ENCODE data around the gene ANKS3.

The ANKS3 gene, protein sequence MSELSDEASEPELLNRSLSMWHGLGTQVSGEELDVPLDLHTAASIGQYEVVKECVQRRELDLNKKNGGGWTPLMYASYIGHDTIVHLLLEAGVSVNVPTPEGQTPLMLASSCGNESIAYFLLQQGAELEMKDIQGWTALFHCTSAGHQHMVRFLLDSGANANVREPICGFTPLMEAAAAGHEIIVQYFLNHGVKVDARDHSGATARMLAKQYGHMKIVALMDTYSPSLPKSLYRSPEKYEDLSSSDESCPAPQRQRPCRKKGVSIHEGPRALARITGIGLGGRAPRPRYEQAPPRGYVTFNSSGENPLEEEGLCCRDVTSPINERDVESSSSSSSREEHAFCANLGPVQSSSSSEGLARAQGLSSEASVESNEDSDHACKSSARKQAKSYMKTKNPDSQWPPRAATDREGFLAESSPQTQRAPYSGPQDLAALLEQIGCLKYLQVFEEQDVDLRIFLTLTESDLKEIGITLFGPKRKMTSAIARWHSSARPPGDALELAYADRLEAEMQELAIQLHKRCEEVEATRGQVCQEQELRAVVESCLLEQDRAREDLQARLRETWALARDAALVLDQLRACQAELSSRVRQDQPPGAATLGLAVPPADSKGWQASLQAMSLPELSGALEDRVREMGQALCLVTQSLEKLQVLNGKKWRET

DNA sequence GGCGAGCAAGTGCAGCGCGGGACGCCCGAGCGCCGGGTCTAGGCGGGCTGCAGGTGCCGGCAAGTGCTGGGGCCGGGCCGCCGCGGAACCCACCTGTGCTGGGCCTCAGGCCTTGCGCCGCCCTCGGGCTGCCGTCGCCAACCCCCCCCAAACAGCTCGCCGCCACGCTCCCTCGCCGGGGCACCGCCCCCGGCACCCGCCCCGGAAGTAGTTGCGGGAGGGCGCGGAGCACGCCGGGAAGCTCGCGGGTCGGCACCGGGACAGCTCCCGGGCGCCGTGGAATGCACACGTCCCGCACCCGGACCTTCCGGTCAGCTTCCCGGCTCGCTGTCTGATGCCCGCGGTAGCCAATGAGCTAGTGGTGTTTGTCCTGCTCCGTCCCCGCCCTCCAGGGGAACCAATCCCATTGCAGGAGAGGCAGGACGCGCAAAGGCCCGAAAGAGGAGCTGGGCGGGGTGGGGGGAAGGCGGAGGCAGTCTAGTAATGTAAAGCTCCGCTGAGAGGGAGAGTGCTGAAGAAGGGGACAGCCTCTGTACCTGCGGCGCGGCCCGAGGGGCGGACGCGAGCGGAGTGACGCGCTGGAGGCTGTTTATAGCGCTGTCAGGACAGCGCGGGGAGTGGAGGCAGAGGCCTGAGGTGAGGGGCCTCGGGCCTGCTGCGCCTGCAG, at the start of gene ANKS3, which contains the start of gene DNAAF8:
Gene ANKS3, minus strand, starts transcription at position 209 of the 667 bp plus-strand sequence. CDS start 4,122 bp downstream, outside the sequence.
Gene DNAAF8, plus strand, starts transcription at position 475 of the 667 bp plus-strand sequence. CDS start 1,978 bp downstream, outside the sequence.
- H3K4me3 ChIP-seq (ENCODE audit: low read length): peak within 1 kb of the TSS; percentile 98
- TF ChIP-seq, protein P1, sequence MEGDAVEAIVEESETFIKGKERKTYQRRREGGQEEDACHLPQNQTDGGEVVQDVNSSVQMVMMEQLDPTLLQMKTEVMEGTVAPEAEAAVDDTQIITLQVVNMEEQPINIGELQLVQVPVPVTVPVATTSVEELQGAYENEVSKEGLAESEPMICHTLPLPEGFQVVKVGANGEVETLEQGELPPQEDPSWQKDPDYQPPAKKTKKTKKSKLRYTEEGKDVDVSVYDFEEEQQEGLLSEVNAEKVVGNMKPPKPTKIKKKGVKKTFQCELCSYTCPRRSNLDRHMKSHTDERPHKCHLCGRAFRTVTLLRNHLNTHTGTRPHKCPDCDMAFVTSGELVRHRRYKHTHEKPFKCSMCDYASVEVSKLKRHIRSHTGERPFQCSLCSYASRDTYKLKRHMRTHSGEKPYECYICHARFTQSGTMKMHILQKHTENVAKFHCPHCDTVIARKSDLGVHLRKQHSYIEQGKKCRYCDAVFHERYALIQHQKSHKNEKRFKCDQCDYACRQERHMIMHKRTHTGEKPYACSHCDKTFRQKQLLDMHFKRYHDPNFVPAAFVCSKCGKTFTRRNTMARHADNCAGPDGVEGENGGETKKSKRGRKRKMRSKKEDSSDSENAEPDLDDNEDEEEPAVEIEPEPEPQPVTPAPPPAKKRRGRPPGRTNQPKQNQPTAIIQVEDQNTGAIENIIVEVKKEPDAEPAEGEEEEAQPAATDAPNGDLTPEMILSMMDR (conservative IDR thresholded peaks at IDR 0.05; ENCODE audit: low read length): no peak
- peak; percentile 98 for DNase-seq (ENCODE audit: low read depth)

DNA sequence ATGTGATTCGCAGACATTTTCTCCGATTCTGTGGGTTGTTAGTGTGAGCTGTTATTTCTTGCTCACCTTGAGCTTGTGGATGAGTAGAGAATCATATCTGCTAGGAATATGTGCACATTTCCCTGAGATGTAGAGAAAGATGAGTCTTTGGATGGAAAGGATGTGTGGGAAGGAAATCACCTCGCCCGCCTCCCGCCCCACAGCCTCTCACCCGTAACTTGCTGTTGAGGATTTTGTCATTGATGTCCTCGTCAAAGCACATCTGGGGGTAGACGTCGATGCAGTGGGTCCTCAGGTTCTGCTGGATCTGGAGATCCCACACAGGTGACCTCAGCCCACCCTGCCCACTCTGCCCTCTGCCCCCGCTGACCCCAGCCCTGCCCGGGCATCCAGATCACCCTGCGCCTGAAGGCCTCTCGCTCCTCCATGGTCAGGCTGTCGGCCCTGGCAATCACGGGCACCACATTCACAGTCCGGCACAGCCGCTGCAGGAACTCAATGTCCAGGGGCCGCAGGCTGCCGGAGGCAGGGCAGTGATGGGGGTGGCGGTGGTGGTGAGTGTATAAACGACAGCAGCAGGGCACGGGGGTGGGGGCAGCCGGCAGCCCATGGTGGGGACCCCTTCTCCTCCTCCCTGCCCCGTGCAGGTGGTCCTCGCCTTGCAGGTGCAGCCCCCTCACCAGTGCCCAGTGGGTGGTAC, 49.3 kb upstream of the ANKS3 start:
- DNase-seq (ENCODE audit: low read depth): no peak
- no peak overlapping the region for H3K4me3 ChIP-seq (ENCODE audit: low read length)
- TF ChIP-seq, protein P1 (conservative IDR thresholded peaks at IDR 0.05; ENCODE audit: low read length): no peak

DNA sequence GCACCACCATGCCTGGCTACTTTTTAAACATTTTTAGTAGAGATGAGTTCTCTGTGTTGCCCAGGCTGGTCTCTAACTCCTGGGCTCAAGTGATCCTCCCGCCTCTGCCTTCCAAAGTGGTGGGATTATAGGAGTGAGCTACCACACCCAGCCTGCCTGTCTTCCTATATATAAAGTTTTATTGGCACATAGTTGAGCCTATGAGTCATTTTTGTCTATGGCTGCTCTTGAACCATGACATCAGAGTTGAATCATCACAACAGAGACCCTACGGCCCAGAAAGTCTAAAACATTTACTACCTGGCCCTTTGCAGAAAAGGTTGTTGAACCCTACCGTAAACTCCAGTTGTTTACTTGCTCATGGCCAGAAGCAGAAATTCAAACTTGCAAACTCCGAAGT, 46.2 kb upstream of the ANKS3 start:
- TF ChIP-seq, protein P1 (conservative IDR thresholded peaks at IDR 0.05; ENCODE audit: low read length): no peak
- no peak overlapping the region for H3K4me3 ChIP-seq (ENCODE audit: low read length)
- no peak for DNase-seq (ENCODE audit: low read depth)

DNA sequence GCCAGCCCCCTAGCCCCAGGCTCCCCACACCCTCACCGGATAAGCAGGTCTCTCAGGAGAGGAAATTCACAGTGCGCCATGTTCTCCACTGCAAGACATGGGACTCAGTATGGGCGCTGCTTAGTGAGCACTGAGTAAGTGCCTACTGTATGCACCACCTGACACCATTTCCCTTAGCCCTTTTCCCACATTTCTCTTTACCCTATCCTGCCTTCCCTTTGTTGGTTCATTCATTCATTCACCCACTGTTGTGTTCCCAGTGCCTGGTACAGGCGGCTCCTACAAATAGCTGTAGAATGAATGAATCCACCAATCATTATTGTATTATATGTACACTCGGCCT, 44.0 kb upstream of the ANKS3 start:
- TF ChIP-seq, protein P1 (conservative IDR thresholded peaks at IDR 0.05; ENCODE audit: low read length): no peak
- no peak for DNase-seq (ENCODE audit: low read depth)
- H3K4me3 ChIP-seq (ENCODE audit: low read length): no peak overlapping the region

DNA sequence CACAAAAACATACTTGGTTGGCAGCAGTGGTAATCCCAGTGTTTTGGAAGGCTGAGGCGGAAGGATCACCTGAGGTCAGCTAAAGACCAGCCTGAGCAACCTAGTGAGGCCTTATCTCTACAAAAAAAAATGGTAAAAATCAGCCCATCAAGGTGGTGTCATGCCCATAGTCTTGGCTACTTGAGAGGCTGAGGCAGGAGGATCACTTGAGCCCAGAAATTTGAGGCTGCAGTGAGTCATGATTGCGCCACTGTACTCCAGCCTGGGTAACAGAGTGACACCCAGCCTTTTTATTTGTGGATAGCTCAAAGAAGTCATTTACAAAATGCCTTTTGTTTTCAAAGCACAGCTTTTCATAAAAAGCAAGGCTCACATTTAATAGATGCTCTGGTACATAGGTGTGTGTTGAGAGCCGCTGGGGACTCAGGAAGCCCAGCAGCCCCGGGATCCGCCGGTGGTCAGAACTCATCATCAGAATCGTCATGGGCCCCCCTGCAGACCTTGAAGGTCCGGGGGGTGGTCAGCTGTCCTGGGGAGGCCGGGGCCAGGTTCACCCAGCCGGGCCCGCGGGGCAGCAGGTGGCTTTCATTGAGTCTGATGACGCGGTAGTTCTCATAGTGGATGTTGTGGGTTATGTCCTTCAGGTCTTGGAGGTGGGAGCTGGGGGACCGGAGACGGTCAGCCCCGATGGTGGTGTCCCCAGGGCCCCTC, 43.4 kb upstream of the ANKS3 start:
- TF ChIP-seq, protein P1 (conservative IDR thresholded peaks at IDR 0.05; ENCODE audit: low read length): no peak
- no peak overlapping the region for H3K4me3 ChIP-seq (ENCODE audit: low read length)
- no peak for DNase-seq (ENCODE audit: low read depth)

DNA sequence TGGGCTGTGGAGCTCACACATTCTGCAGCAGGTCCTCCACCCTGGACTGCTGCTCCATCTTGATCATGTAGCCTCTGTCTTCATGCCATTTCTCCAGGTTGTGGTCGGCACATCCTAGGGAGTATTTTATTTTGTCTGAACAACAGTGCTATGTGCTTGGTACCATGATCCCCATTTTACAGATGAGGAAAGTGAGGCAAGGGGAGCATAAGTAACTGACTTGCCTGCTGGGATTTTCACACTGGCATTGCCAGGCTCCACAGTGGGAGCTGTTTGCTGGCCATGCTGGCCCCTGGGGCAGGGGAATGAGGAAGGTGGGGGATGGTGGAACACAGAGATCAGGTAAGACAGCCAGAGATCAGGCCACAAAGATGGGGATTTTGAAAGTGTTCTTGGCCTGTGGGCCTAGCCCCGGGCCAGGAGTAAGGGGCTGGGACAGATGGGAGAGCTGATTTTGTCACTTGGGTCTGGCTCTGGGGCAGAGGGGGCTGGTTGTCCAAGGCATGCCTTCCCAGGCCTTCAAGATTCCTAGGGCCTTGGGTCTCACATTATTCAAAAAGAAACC, 42.2 kb upstream of the ANKS3 start:
- TF ChIP-seq, protein P1 (conservative IDR thresholded peaks at IDR 0.05; ENCODE audit: low read length): no peak
- DNase-seq (ENCODE audit: low read depth): no peak

More for the DNA sequence above, 42.2 kb upstream of the ANKS3 start:
- H3K4me3 ChIP-seq (ENCODE audit: low read length): no peak overlapping the region

All from AG10803 (cell line).